AG10803 (cell line): ENCODE measurements around the gene OCA2.

Experiments used
- DNase-seq: peaks from one replicate; pipeline ENCODE4 v3.0.0; 2010; ENCODE audit warnings: low read depth
- H3K4me3 ChIP-seq: 2 replicates; pipeline ENCODE4 v1.5.1; 2011; ENCODE audit warnings: mild to moderate bottlenecking, low read length, control low read depth
- TF ChIP-seq, protein P1 (sequence below): conservative IDR thresholded peaks from 2 replicates; pipeline ENCODE4 v1.5.1; 2011; ENCODE audit warnings: mild to moderate bottlenecking, low read length, control low read depth, inconsistent platforms

Gene OCA2

DNA sequence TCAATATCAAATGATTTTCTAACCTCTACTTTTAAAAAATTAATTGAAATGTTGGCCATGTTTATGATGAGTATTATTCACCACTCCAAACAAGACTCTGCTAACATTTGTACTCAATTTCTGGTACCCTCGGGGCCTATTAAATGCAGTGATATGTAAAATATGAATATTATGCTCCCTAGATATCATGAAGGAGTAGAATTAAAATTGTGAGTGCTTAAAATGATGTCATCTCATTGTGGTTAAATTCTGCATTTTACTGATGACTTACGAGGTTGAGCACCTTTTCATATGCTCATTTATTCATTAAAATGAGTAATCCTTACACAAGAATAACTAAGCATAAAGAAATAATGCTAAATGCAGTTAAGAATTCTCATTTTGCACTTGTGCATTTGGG is 159.9 kb downstream of the OCA2 start:
- TF ChIP-seq, protein P1, sequence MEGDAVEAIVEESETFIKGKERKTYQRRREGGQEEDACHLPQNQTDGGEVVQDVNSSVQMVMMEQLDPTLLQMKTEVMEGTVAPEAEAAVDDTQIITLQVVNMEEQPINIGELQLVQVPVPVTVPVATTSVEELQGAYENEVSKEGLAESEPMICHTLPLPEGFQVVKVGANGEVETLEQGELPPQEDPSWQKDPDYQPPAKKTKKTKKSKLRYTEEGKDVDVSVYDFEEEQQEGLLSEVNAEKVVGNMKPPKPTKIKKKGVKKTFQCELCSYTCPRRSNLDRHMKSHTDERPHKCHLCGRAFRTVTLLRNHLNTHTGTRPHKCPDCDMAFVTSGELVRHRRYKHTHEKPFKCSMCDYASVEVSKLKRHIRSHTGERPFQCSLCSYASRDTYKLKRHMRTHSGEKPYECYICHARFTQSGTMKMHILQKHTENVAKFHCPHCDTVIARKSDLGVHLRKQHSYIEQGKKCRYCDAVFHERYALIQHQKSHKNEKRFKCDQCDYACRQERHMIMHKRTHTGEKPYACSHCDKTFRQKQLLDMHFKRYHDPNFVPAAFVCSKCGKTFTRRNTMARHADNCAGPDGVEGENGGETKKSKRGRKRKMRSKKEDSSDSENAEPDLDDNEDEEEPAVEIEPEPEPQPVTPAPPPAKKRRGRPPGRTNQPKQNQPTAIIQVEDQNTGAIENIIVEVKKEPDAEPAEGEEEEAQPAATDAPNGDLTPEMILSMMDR, result no peak
- no peak overlapping the region for H3K4me3 ChIP-seq
- DNase-seq, result no peak

DNA sequence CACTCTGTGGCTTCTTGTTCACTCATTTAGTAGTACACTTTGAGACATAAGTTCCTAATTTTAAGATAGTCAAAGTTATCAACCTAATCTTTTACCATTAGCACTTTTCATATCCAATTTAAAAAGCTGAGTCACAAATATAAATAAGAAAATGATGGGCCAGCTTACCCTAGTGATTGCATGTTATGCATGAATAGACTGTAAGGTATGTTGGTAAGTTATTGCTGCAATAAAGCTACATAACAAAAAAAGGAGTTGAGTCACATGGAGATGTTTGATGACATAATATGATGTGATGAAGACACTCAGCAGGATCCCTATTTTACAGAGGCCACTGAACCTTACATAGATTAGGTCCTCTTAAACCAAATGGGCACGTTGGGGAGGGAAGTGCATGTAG is 161.3 kb downstream of the OCA2 start:
- DNase-seq, result no peak
- H3K4me3 ChIP-seq, result no peak overlapping the region
- TF ChIP-seq, protein P1, result no peak

DNA sequence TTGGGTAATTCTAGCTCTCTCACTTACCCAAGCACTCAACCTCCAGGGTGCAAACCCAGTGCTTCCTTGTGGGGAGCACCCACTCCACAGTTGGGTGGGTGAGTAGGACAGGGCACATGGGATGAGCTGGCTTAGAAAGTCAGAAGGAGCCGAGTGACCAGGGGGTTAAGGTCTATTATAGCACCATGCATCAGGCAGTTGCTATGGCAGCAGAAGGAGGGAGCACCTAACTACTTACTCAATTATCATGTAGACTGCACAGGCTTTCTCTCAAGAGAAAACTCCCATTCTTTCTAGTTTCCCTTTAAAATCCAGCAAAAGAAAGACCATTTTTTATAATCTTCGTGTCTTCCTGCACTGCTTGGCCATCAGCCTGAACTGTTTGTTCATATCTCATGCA is 163.0 kb downstream of the OCA2 start:
- H3K4me3 ChIP-seq, result no peak overlapping the region
- TF ChIP-seq, protein P1, result no peak
- no peak for DNase-seq

DNA sequence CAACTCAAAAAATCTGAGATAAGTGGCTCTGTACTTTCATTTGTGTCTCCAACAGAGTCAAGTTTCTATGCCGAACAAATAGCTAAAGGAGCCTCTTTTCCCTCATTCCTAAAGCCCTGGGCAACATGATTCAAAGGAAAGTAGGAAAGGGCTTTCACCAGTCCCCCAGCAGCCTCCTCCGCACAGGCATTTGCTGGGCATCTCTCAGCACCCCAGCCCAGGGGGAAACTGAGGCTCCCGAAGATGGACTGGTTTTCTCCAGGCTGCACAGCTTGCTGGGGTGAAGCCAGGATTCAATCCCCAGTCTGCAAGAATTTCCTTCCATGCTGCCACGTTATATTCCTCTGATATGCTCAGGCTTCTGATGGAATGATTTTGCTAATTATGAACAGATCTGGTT is 163.8 kb downstream of the OCA2 start:
- DNase-seq, result no peak
- H3K4me3 ChIP-seq, result no peak overlapping the region
- TF ChIP-seq, protein P1, result no peak

DNA sequence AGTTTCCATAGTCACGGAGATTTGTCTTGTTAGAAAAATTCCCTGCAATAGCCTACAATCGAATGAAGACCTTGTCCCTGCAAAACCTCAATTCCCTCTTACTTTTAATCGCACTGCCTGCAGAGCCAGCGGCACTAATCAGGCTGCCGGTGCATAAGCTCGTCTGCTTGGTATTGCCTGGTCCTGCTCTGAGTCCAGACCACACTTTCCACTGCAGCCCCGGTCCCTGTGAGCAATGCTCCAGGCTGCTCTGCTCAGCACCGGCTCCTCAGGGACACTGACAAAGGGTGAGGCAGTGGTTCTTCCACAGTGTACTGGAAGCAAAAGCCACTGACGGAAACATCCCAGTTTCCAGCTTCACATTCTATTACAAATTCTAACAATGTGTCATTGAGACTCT is 164.3 kb downstream of the OCA2 start:
- TF ChIP-seq, protein P1, result no peak
- no peak for DNase-seq
- H3K4me3 ChIP-seq, result no peak overlapping the region

DNA sequence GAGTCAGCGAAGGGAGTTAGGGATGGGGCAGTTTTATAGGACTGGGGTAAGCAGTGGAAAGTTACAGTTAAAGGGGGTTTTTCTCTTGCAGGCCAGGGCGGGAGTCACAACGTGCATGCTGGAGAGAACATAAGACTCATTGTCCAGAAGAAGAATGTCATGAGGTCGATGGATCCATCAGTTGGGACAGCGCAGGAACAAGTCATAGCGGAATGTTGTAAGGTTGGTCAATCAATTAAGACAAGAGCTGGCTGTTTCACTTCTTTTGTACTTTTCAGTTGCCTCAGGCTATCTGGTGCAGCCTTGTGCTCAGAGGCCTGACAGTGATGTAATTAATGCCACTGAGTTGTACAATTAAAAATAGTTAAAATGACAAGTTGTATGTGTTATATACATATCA is 165.6 kb downstream of the OCA2 start:
- no peak for DNase-seq
- no peak overlapping the region for H3K4me3 ChIP-seq
- TF ChIP-seq, protein P1, result no peak

DNA sequence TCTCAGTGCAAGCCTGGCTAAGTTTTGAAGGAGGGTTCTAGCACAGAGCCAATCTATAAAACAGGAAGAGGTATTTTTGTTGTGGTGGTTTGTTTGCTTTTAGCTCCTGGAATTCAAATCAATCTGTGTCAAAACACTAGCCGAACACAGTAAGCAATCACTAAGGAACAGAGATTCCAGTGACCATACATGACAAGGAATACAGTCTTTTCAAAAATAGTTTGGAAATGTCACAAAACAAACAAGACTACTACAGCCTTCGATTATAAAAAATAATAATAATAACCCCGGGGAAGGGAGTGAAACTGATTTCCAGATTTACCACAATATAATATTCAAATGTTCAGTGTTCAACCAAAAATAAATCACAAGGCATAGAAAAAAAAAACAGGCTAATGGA is 166.5 kb downstream of the OCA2 start:
- DNase-seq, result no peak
- TF ChIP-seq, protein P1, result no peak
- no peak overlapping the region for H3K4me3 ChIP-seq
